ENCODE measurements around the gene PRKD2. TPM values are rescaled to one million over a fixed set of nuclear protein-coding genes. Genes with fewer than 3 reads are reported as not detected.
A peak's percentile ranks its signal among the peaks of the same experiment; 100 is the strongest.
"Not testable (repeated sequence)": the region's sequence is repeated elsewhere in the genome, so short reads cannot be mapped to it uniquely, and the experiment has no call there.

PRKD2 gene
- total RNA-seq, 1 donor from 2014 or later = 69.3 TPM

- no peak for TF ChIP-seq CTCF (IDR thresholded peaks at IDR 0.05; ENCODE audit: unreplicated experiment)
- H3K27ac Mint-ChIP-seq = no peak overlapping the region
- peaks cover 5% of the 10 kb centered on the region for H3K36me3 Mint-ChIP-seq (ENCODE audit: insufficient read depth)
- no peaks in the 10 kb centered on the region for H3K27me3 Mint-ChIP-seq
- DNase-seq (ENCODE audit: low spot score, unreplicated experiment) = no peak
- peaks cover 15% of the 10 kb centered on the region for H3K4me1 Mint-ChIP-seq (ENCODE audit: low read depth)
- no peaks in the 10 kb centered on the region for H3K9me3 Mint-ChIP-seq (ENCODE audit: low read depth)
- H3K4me3 Mint-ChIP-seq (ENCODE audit: low read depth) = peak overlapping the region; percentile 93
These were observed 3.0 kb downstream of the PRKD2 start for GRCh38 chr19:46713781-46714443.

- not testable (repeated sequence) for H3K27me3 Mint-ChIP-seq, H3K27ac Mint-ChIP-seq
- peak overlapping the region; percentile 19 for H3K4me3 Mint-ChIP-seq (ENCODE audit: low read depth)
These were observed 4.1 kb downstream of the PRKD2 start for GRCh38 chr19:46712768-46713338.

GRCh38 chr19:46710687-46711086, 6.2 kb downstream of the PRKD2 start:
- no peak for DNase-seq (ENCODE audit: low spot score, unreplicated experiment)
- no peak overlapping the region for H3K27ac Mint-ChIP-seq
- no peaks in the 10 kb centered on the region for H3K9me3 Mint-ChIP-seq (ENCODE audit: low read depth)
- no peak for TF ChIP-seq CTCF (IDR thresholded peaks at IDR 0.05; ENCODE audit: unreplicated experiment)
- H3K27me3 Mint-ChIP-seq = no peaks in the 10 kb centered on the region
- H3K4me1 Mint-ChIP-seq (ENCODE audit: low read depth) = peaks cover 13% of the 10 kb centered on the region
- peaks cover 14% of the 10 kb centered on the region for H3K36me3 Mint-ChIP-seq (ENCODE audit: insufficient read depth)
- H3K4me3 Mint-ChIP-seq (ENCODE audit: low read depth) = no peak overlapping the region

More at GRCh38 chr19:46712768-46713338, 4.1 kb downstream of the PRKD2 start:
- peaks cover 15% of the 10 kb centered on the region for H3K4me1 Mint-ChIP-seq (ENCODE audit: low read depth)
- H3K9me3 Mint-ChIP-seq (ENCODE audit: low read depth); H3K36me3 Mint-ChIP-seq (ENCODE audit: insufficient read depth); DNase-seq (ENCODE audit: low spot score, unreplicated experiment): not testable (repeated sequence)

GRCh38 chr19:46704379-46705076, 12.4 kb downstream of the PRKD2 start:
- no peaks in the 10 kb centered on the region for H3K9me3 Mint-ChIP-seq (ENCODE audit: low read depth)
- peak; percentile 63 for DNase-seq (ENCODE audit: low spot score, unreplicated experiment)
- peaks cover 28% of the 10 kb centered on the region for H3K36me3 Mint-ChIP-seq (ENCODE audit: insufficient read depth)
- peak; percentile 86 for TF ChIP-seq CTCF (IDR thresholded peaks at IDR 0.05; ENCODE audit: unreplicated experiment)
- no peaks in the 10 kb centered on the region for H3K27me3 Mint-ChIP-seq
- H3K4me1 Mint-ChIP-seq (ENCODE audit: low read depth) = no peaks in the 10 kb centered on the region
- no peak overlapping the region for H3K27ac Mint-ChIP-seq
- H3K4me3 Mint-ChIP-seq (ENCODE audit: low read depth) = no peak overlapping the region

GRCh38 chr19:46700704-46701103, 16.2 kb downstream of the PRKD2 start:
- peak overlapping the region; percentile 47 for H3K27ac Mint-ChIP-seq
- H3K4me1 Mint-ChIP-seq (ENCODE audit: low read depth) = no peaks in the 10 kb centered on the region
- no peaks in the 10 kb centered on the region for H3K9me3 Mint-ChIP-seq (ENCODE audit: low read depth)
- H3K4me3 Mint-ChIP-seq (ENCODE audit: low read depth) = no peak overlapping the region
- peaks cover 34% of the 10 kb centered on the region for H3K36me3 Mint-ChIP-seq (ENCODE audit: insufficient read depth)
- no peak for DNase-seq (ENCODE audit: low spot score, unreplicated experiment)
- no peaks in the 10 kb centered on the region for H3K27me3 Mint-ChIP-seq
- TF ChIP-seq CTCF (IDR thresholded peaks at IDR 0.05; ENCODE audit: unreplicated experiment) = no peak
